Fibroblast of mammary gland (primary cell): Measurements from ENCODE around the gene APOBR.

ENCODE experiments used
- DNase-seq: peaks from one replicate; pipeline ENCODE4 v3.0.0-alpha.2; 2010; ENCODE audit warnings: low read depth
- H3K4me3 ChIP-seq: 2 replicates; pipeline ENCODE4 v1.5.1; 2011; ENCODE audit warnings: low read depth, mild to moderate bottlenecking, low read length, moderate library complexity; ENCODE audit not compliant: control insufficient read depth
- TF ChIP-seq, protein P1 (sequence below): conservative IDR thresholded peaks from 2 replicates; pipeline ENCODE4 v1.5.1; 2011; ENCODE audit warnings: low read depth, low read length, inconsistent platforms; ENCODE audit not compliant: control insufficient read depth, insufficient read depth

APOBR gene

DNA sequence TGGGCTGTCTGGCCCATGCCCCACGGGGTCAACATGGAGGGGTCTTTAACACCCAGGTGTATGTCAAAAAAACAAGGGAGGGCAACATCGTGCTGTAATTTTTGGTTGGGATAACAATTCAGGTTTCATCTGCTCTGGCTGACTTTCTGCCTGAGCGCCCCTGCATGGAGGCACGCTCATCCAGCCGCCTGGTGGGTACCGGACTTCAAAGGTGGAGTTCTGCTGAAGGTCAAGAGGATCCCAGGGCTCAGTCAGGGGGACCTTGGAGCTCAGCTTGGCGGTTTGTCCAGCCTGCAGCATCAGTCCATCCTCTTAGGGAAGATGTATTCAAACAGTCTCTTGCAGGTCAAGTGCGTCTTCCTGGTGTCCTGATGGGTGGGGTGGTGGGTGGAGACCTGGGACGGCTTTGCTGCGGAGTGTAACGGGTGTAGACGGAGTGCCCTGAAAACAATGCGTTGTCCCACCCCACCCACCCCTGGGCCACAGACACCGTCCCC, 53.9 kb downstream of the APOBR start:
- TF ChIP-seq, protein P1, sequence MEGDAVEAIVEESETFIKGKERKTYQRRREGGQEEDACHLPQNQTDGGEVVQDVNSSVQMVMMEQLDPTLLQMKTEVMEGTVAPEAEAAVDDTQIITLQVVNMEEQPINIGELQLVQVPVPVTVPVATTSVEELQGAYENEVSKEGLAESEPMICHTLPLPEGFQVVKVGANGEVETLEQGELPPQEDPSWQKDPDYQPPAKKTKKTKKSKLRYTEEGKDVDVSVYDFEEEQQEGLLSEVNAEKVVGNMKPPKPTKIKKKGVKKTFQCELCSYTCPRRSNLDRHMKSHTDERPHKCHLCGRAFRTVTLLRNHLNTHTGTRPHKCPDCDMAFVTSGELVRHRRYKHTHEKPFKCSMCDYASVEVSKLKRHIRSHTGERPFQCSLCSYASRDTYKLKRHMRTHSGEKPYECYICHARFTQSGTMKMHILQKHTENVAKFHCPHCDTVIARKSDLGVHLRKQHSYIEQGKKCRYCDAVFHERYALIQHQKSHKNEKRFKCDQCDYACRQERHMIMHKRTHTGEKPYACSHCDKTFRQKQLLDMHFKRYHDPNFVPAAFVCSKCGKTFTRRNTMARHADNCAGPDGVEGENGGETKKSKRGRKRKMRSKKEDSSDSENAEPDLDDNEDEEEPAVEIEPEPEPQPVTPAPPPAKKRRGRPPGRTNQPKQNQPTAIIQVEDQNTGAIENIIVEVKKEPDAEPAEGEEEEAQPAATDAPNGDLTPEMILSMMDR = no peak
- no peak for DNase-seq
- H3K4me3 ChIP-seq = no peak overlapping the region
